HG02981 (cell line): ENCODE results near the gene TXNL4B.
"Not testable (repeated sequence)": the region's sequence is repeated elsewhere in the genome, so short reads cannot be mapped to it uniquely, and the experiment has no call there.

Experiments
- ATAC-seq: cut with Tn5 transposase; IDR thresholded peaks from one replicate; pipeline ENCODE4 v1.9.1; 2021; ENCODE audit warnings: mild to moderate bottlenecking, moderate library complexity; ENCODE audit not compliant: unreplicated experiment

The TXNL4B gene

GRCh38 chr16:72076991-72077706 lies 16.3 kb downstream of the TXNL4B start:
- ATAC-seq: not testable (repeated sequence)

DNA sequence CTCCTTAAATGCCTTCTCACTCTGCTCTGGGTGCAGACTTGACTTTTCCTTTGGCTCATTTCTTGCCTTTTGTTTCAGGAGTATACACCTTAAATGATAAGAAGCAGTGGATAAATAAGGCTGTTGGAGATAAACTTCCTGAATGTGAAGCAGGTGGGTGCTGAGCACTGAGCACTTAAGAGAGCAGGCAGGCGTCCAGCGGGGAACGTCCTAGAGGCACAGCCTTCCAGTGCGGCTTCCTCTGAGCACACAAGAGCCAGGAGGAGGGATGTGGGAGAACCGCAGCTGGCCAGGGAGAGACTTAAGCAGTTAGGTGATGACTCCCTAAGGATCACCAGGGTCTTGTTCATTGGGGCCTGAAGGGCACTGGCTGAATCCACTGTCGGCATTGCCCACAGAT lies 18.4 kb downstream of the TXNL4B start:
- ATAC-seq: not testable (repeated sequence)

DNA sequence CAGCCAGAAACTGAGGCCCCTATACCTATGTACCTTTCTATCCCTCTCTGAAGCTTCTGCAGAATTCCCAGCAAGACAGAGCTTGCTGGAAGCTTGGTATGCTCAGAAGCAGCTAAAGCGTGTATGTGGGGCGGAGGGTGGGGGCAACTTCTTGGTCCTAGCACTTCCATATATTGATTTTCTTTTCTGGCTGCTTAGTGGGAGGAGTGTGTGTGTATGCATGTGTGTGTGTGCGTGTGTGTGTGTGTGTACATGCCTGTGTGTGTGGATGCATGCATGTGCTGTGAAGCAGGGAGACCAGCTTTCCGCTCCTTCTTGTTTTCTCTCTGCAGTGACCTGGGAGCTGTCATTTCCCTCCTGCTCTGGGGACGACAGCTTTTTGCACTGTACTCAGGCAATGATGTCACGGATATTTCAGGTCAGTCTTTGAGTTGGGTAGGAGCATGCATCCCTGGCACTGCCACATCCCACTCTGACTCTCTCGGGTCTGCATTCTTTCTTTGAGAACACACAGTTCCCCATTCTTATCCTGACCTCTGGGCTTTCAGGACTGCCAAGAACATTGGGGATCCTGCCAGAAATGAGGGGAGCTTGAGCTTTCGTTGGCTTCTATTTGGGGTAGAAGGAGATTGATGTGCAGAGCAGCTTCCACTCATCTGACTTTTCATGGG lies 19.7 kb downstream of the TXNL4B start:
- ATAC-seq: no peak

DNA sequence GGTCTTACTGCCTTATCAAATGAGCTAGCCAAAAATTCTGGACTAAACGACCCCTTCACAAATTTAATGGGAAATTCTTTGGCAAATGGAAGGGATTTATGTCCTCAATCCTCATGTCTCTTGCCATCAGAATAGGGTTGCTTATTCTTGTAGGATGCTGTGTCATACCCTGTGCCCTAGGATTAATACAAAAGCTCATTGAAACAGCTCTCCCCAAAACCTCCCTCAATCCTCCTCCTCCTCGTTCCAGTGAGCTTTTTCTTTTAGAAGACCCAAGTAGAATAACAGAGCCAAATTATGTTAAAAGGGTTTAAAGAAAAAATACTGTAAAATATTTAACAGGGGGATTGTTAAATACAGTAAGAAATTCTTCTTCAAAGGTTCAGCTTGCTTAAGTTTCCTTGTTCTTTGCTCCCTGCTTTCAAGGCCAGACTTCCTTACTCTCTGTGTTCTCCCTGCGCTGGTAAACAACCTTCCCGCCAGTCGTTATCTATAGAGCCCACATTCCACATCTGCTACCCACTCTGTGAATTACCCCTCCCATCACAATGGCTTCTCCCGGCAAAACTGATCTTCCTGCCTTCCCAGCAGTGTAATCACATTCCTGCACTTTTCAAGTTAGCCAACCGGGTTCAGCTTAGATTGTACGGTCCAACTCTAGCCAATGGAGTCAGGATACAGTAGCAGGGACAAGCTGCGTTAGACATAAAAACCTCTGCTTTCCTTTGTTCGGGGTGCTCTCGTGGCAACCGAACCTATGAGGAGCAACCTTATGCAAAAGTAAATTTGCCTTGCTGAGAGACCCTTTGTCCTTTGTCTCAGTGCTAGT lies 20.7 kb downstream of the TXNL4B start:
- ATAC-seq: no peak

- ATAC-seq: no peak
These were observed 24.5 kb downstream of the TXNL4B start for GRCh38 chr16:72068930-72069329.

DNA sequence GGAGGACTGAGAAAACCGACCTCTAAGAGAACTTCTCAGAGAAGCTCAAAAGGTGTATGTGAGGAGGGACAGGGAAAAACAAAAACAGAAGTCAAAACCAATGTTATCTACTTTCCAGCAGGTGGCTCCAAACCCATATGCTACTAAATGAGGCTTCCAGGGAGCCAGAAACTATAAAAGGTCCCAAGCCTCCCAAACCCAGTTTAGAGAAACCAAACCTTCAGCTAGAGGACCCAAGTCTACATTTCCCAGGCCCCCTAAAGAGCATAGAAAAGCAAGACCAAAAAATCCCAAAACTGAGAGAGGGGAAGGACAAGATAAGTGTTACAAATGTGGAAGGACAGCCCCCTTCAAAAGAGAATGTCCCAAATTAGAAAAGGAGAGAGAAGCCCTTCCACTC lies 26.7 kb downstream of the TXNL4B start:
- no peak for ATAC-seq

DNA sequence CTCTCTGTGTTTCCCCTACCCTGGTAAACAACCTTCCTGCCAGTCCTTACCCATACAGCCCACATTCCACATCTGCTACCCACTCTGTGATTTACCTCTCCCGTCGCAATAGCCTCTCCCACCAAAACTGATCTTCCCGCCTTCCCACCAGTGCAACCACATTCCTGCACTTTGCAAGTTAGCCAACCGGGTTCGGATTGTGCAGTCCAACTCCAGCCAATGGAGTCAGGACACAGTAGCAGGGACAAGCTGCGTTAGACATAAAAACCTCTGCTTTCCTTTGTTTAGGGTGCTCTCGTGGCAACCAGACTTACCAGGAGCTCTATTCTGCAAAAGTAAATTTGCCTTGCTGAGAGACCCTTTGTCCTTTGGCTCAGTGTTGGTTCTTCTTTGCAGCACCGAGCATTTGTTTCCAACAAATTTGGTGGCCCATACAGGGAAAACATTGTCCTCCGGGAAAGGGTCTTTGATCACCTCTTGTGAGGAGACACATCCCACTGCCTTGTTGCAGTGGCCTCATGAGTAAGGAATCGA lies 29.0 kb downstream of the TXNL4B start:
- no peak for ATAC-seq

DNA sequence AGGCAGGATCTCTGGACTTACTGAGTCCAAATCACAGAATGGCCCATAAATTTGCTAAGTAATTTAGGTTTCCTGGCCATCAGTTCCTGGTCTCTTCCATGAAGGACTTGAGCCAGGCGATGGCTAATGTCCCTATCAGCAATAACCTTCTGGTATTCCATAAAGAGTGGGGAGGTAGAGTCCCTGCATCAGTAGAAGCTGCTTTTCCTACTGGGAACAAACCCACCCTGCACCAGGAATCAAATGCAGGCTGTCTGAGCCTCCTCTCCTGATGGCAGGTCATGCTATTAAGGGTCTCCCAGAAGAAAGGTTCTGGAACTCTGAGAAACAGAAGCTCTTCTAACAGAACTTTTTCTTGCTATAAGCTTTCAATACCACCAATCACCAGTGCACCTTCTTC lies 31.9 kb downstream of the TXNL4B start:
- no peak for ATAC-seq

DNA sequence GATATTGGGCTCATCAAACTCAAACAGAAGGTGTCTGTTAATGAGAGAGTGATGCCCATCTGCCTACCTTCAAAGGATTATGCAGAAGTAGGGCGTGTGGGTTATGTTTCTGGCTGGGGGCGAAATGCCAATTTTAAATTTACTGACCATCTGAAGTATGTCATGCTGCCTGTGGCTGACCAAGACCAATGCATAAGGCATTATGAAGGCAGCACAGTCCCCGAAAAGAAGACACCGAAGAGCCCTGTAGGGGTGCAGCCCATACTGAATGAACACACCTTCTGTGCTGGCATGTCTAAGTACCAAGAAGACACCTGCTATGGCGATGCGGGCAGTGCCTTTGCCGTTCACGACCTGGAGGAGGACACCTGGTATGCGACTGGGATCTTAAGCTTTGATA lies 33.0 kb downstream of the TXNL4B start:
- ATAC-seq: no peak

- ATAC-seq: not testable (repeated sequence)
These were observed 34.4 kb downstream of the TXNL4B start for GRCh38 chr16:72059060-72059459.

DNA sequence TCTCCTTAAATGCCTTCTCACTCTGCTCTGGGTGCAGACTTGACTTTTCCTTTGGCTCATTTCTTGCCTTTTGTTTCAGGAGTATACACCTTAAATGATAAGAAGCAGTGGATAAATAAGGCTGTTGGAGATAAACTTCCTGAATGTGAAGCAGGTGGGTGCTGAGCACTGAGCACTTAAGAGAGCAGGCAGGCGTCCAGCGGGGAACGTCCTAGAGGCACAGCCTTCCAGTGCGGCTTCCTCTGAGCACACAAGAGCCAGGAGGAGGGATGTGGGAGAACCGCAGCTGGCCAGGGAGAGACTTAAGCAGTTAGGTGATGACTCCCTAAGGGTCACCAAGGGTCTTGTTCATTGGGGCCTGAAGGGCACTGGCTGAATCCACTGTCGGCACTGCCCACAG lies 36.1 kb downstream of the TXNL4B start:
- ATAC-seq: not testable (repeated sequence)

- no peak for ATAC-seq
These were observed 37.5 kb downstream of the TXNL4B start for GRCh38 chr16:72055911-72056310.

GRCh38 chr16:72054254-72054847 lies 39.1 kb downstream of the TXNL4B start, which contains the start of gene HP:
Gene HP, plus strand, starts transcription at chr16:72054505. Its CDS starts 148 bp downstream, at chr16:72054653.
- not testable (repeated sequence) for ATAC-seq

DNA sequence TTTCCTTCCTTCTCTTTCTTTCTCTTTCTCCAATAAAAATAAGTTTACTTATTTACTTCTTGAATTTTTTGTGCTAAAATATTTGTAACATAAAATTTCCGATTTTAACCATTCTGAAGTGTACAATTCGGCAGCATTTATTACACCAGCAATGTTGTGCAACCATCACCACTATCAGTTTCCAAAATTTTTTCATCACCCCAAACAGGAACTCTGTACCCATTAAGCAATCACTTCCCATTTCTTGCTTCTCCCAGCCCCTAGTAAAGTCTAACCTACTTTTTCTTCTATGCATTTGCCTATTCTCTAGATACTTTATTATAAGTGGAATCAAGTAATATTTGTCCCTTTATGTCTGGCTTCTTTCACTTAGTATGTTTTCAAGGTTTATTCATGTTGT lies 41.6 kb downstream of the TXNL4B start:
- ATAC-seq: no peak

DNA sequence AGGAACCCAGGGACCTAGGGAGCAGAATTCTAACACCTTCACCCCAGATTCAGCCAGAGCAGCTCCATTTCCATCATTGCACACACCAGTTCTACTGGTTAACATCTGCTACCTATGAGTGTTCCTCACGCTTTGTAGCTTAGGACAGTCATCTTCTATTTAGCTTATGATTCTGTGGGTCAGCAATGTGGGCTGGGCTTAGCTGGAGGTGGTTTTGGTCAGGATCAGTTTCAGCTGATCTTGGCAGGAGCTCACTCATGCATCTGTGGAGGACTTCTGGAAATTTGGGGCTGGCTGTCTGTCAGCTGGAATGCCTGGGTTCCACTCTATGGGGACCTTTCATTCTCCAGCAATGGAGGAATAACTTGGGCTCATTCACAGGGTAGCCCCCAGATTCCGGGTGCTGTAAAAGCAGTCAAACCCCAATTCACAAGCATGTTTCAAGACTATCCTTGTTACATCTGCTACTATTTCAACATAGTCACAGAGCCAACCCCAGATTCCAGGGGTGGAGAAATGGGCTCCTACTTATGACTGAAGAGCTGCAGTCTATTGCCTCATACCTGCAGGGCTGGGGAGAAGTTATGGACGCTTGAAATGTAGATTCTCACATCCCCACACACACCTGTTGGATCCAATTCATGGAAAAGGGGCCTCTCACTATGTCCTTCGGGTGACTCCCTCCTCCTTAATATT lies 42.5 kb downstream of the TXNL4B start:
- no peak for ATAC-seq

DNA sequence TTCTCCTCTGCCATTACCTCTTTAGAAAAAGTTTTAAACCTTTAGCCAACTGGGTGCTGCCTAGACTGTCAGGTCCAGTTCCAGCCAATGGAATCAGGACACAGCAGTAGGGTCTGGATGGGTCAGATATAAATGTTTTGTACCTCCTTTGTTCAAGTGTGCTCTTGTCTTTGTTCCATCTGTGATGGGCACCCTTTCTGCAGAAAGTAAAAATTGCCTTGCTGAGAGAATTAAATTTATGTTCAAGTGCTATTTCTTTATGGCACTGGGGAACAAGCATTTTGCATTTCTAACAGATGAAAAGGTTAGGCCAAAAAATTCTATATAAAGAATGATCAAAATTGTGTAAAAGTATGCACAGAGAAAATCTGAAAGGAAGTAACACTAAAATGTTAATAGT lies 44.3 kb downstream of the TXNL4B start:
- no peak for ATAC-seq

- ATAC-seq: no peak
These were observed 48.5 kb downstream of the TXNL4B start for GRCh38 chr16:72044825-72045359.

- no peak for ATAC-seq
These were observed 49.1 kb downstream of the TXNL4B start for GRCh38 chr16:72044296-72044695.

DNA sequence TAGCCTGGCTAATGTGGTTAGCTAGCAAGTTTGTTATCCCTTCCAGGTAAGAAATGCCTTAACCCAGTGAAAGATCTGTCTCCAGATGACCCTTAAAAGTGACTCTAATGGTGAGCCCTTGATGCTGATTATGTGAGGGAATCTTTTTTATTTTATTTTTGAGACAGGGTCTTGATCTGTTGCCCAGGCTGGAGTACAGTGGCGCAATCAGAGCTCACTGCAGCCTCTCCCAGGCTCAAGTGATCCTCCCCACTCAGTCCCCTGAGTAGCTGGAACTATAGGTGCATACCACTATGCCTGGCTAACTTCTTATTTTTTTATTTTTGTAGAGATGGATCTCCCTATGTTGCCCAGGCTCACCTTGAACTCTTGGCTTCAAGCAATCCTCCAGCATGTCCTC lies 49.9 kb downstream of the TXNL4B start:
- no peak for ATAC-seq

DNA sequence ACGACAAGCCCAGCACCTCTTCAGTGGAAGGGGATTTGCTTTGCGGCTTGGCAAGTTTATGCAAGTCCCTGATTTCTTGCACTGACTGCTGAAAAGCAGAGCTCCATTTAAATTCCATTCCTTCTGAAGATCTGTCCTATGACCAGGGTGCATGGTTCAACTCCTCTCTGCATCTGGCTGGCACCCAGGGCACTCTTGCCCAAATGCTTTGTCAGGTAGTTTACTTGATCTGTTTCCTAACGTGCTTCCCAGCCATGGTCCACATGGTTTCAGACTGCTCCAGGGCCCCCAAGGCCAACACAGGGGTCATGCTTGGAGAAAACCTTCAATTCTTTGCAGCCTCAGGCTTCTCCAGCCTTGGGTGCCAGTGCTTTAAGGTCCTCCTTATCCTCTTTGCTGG lies 50.4 kb downstream of the TXNL4B start:
- ATAC-seq: no peak
